ENCODE data around the gene CLEC7A.

Gene CLEC7A

GRCh38 chr12:10136637-10137205, 6.7 kb upstream of the CLEC7A start:
- DNase-seq: no peak

DNA sequence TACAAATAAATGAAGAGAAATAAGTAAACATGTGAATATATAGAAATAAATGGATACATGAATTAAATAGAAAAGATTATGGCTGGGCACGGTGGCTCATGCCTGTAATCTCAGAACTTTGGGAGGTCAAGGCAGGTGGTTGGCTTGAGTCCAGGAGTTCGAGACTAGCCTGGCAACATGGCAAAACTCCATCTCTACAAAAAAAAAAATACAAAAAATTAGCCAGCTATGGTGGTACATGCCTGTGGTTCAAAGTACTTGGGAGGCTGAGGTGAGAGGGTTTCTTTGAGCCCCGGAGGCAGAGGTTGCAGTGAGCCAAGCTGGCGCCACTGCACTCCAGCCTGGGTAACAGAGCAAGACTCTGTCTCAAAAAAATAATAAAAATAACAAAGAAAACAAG, 5.1 kb upstream of the CLEC7A start:
- no peak for DNase-seq

GRCh38 chr12:10132850-10133370, 2.9 kb upstream of the CLEC7A start:
- DNase-seq: no peak

DNA sequence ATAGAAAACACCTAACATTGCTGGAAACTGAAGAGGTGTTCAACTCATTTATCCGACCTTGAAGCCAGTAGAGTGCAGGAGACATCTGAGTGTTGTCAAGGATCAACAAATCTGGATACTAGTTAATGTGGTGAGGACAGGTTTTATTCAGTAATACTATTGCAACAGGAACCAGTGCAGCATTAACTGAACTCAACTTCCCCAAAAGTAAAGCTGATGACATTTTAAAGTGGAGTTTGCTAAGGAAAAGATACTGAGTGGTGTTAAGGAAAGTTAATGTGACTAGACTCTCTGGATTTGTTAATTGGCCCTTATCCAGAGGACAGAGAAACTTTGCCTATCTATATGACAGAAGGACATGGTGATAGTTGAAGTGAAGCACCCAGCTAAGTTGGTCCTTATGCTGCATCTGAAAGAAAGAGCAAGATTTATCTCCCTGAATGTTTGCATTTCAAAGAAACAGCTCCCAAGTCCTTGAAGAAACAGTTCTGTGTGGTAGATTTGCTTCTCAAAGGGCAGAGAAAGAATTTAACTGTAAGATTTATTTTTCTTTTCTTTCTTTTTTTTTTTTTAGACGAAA, 1.2 kb upstream of the CLEC7A start:
- DNase-seq: no peak

DNA sequence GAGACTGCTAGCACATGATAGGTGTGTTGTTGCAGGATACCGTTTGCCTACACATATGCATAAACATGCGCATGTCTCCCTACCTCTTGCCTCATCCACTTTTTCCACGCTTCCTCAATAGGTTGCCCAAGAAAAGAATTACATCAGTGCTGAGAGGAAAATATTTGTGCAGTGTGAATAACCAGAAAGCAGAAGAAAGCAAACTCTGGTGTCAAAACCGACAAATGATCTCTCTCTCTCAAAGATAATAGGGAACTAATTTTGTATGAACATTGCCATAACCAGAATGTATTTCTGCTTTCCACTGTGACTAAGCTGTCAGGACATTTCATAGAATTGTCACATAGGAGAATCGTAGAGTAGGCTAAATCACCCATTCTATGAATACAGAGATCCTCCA, 1.3 kb downstream of the CLEC7A start:
- no peak for DNase-seq

DNA sequence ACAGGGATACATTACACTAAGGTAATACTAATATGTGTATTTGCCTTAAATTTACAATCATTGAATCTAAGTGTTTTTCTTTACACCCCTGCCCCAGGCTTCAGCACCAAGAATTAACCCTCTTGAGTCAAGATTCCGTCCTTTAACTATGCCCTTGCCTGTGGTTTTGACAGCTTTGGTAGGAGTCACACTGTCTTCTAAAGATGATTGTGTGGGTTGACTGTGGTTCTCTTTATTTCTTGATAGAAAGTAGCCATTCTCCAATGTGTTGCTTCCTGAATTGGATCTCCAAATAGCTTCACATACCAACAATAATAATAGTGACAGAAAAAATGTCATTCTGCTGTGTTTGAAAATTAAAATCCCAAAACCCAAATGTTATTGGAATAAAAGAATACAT, 3.6 kb downstream of the CLEC7A start:
- no peak for DNase-seq

DNA sequence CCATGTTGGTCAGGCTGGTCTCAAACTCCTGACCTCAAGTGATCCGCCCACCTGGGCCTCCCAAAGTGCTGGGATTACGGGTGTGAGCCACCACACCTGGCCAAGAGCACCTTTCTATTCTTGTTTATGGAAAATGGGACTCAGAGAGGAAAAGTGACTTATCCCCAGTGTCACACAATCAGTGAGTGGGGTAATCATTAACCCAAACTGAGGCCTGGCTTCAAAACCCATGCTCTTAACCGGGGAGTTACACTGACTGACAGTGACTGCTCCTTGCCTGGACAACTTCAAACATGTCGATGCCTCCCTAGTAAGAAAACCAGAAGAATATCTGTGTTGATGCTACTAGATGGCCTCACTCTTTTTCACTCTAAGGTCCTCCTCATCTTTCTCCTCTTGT, 7.3 kb downstream of the CLEC7A start:
- DNase-seq: no peak

- DNase-seq: no peak
These were observed 8.7 kb downstream of the CLEC7A start for GRCh38 chr12:10121278-10121677.

DNA sequence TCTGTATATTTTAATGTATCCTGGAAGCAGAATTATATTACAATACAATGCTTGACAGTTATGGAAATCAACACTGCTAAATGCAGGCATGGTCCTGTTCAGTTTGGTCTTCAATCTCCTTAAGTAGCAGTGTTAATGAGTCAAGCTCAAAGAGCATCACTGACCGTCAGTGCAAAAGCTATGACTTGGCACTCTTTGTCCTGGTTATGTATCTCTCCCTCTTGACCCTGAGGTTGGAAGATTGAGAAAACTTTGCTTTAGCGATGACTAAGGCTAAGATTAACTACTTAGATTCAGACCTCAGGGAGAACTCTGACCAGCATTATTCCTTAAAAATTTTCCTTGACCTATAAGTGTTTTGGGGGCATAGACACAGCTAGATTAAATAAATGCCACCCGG, 10.9 kb downstream of the CLEC7A start:
- DNase-seq: no peak

- DNase-seq: no peak
These were observed 14.1 kb downstream of the CLEC7A start for GRCh38 chr12:10115890-10116289.

GRCh38 chr12:10115311-10115710, 14.7 kb downstream of the CLEC7A start:
- no peak for DNase-seq

DNA sequence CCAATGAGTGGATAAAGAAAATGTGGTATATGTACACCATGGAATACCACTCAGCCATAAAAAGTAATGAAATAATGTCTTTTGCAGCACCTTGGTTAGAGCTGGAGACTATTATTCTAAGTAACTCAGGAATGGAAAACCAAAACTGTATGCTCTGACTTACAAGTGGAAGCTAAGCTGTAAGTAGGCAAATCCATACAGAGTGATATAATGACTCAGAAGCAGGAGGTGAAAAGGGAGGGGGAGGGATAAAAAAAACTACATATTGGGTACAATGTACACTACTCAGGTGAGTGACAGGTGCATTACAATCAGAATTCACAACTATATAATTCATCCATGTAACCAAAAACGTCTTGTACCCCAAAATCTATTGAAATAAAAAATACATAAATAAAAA, 16.1 kb downstream of the CLEC7A start:
- DNase-seq: no peak

- no peak for DNase-seq
These were observed 16.9 kb downstream of the CLEC7A start for GRCh38 chr12:10113075-10113474.

DNA sequence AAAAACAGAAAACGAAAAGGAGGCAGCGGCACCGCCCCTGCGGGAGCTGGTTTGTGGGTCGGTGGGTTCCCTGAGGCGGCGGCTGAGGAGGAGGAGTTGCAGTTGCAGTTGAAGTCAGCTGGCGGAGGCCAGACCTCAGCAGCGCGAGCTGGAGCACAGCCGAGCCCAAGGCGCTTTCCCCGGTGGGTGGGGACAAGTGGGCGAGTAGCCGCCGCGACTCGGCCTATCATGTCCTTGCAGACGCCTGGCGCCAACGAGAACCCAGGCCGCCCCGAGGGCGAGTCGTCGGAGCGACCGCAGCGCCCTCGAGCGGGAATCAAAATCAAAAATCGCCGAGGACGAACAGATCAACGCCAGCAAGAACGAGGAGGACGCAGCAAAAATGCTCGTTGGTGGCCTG, 18.5 kb downstream of the CLEC7A start:
- DNase-seq: no peak

DNA sequence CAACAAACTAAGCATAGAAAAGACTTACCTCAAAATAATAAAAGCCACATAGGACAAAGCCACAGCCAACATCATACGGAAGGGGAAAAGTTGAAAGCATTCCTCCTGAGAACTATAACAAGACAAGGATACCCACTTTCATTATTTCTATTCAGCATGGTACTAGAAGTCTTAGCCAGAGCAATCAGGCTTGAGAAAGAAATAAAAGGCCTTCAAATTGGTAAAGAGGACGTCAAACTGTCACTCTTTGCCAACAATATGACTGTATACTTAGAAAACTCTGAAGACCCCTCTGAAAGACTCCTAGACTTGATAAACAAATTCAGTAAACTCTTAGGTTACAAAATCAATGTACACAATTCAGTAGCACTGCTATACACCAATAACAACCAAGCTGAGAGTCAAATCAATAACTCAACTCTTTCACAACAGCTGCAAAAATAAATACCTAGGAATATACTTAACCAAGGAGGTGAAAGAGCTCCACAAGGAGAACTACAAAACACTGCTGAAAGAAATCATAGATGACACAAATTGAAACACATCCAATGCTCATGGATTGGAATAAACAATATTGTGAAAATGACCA, 19.6 kb downstream of the CLEC7A start:
- no peak for DNase-seq

DNA sequence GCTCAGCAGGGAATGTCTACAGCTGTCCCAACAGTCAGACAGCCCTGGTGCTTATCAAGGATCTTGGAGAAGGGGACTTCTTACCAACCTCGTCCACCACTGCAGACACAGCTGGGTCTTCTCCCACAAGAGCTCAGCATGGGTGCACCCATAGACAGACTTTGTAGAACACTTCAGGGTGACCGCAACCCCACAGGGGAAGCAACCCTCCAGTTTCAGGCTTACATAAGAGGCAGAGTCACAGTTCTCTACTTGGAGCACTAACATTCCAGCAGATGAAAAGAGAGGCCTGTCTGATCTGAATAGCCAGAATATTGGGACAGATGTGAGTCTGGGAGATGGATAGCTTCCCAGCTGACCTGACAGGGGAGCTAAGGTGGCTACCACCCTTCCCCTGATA, 27.7 kb downstream of the CLEC7A start:
- no peak for DNase-seq

GRCh38 chr12:10101648-10102220, 28.3 kb downstream of the CLEC7A start:
- no peak for DNase-seq

DNA sequence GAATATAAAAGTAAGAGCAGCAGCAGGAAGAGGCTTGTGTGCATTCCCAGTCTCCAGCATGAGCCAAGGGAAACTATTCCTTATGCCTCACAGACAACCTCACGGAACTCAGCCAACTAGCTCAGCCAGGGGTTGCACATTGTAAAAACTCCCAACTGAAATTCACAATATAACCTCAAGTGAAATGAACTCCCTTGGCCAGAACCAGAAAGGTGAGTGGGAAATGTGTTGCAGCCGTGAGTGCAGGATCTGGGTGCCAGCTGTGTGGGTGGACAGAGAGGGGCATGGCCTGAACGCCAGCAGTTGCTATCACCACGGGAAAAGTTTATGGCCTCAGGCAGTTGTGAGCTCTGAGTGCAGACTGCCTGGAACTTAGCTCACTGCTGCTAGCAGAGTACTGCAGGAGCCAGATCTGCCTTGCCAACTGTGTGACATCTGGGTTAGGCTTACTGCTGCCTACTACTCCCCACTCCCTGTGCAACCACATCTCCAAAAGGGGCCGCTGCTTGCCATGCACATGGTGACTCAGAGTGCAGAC, 28.9 kb downstream of the CLEC7A start:
- DNase-seq: no peak

- no peak for DNase-seq
These were observed 31.2 kb downstream of the CLEC7A start, which contains the start of gene CLEC1A for GRCh38 chr12:10098791-10099190. Gene CLEC1A, minus strand, starts transcription at chr12:10098985. Its CDS starts 63 bp downstream, at chr12:10098922.

DNA sequence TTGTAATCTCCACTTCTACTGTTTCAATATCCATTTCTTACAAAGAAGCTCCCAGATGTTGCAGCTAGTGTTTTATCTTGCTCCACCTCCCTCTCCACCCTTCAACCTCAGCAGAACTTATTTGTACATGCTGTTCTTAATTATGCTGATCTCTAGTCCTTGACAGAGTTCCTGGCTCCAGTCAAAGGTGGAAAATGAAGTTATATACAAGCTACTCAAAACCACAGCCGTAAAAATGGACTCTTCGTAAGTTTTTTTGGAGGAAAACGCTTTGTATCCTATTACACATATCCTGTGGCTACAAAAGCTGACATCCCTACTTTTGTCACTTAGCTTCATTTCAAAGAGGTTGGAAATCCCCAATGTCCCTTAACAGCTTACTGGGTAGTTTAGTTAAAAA, 32.5 kb downstream of the CLEC7A start:
- no peak for DNase-seq

DNA sequence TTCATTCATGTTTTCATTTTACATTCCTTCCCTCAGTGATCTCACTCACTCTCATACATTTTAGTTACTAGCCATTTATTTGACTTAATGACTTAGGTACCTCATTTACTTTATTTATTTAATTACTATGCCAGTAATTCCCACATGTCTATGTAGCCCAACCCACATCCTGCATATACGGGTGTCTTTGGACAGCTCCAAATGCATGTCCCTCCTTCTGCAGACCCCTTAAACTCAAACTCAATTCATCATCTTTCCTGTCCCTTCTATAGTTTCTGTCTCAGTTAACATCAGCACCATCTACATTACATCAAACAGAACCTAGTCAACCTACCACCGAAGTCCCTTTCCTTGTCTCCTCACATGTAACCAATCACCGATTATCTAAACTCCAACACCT, 34.0 kb downstream of the CLEC7A start:
- DNase-seq: no peak

DNA sequence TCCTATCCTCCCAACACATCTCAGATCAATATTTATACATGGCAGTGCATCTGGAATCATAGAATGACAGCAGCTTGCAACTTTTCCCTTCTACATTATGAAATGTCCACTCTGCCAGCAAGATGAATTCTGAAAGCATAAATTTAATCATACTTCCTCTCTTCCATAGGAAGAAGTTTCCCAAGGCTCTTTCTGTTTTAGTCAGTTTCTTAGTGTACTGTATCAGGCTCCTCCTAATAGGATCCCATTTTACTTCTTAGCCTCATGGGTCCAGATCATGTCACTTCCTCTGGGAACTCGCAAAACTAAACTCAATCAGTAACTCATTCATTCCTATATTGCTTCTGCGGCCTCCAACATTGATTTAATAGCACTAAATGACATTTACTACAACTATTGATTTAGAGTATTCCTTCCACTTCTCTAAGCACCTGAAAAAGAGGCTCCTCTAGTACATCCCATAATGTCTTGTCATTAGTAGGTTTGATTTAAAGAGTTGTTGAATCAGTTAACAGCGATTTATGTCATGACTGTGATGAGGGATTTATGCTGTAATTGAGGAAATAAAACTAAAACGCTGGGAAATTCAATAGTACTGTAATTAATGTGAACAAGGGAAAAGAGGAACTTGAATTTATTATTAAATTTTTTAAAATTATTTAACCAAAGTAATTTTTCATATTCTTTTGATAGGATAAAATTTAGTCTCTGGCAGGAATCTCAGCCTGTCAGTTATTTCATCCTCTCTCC, 35.2 kb downstream of the CLEC7A start:
- DNase-seq: no peak
